ENCODE results near the gene ACSM2A. TPM values are rescaled to one million over a fixed set of nuclear protein-coding genes. Genes with fewer than 3 reads are reported as not detected.

ACSM2A gene
- total RNA-seq, 1 donor, result not detected

- no peak overlapping the region for H3K27ac ChIP-seq (ENCODE audit: low read depth, low read length)
- no peaks in the 10 kb centered on the region for H3K27me3 ChIP-seq (ENCODE audit: insufficient read depth, low read length)
- H3K4me1 ChIP-seq (ENCODE audit: insufficient read depth, low read length), result no peaks in the 10 kb centered on the region
- no peaks in the 10 kb centered on the region for H3K36me3 ChIP-seq (ENCODE audit: insufficient read depth, low read length)
- H4K20me1 ChIP-seq (ENCODE audit: insufficient read depth, low read length), result no peaks in the 10 kb centered on the region
- H3K4me2 ChIP-seq (ENCODE audit: insufficient read depth, low read length), result no peak overlapping the region
- H3K9me3 ChIP-seq (ENCODE audit: low read depth, low read length), result no peaks in the 10 kb centered on the region
- H2AFZ ChIP-seq (ENCODE audit: low read length), result no peak overlapping the region
- no peaks in the 10 kb centered on the region for H3K79me2 ChIP-seq (ENCODE audit: insufficient read depth, low read length)
- no peak for TF ChIP-seq CTCF (IDR thresholded peaks at IDR 0.05; ENCODE audit: extremely low read depth, low read depth, low read length)
- DNase-seq (ENCODE audit: insufficient read length, low spot score, missing footprints), result no peak
- H3K4me3 ChIP-seq (ENCODE audit: insufficient read depth, low read length), result no peak overlapping the region
Observed at GRCh38 chr16:20504418-20504817, 53.1 kb downstream of the ACSM2A start.

GRCh38 chr16:20507280-20507679 lies 56.0 kb downstream of the ACSM2A start:
- Histone ChIP-seq H3K4me3 (ENCODE audit: insufficient read depth, low read length) (no peak overlapping the region), H3K79me2 (ENCODE audit: insufficient read depth, low read length) (no peaks in the 10 kb centered on the region), H3K4me1 (ENCODE audit: insufficient read depth, low read length) (no peaks in the 10 kb centered on the region), H3K9me3 (ENCODE audit: low read depth, low read length) (no peaks in the 10 kb centered on the region), H3K36me3 (ENCODE audit: insufficient read depth, low read length) (no peaks in the 10 kb centered on the region), H3K4me2 (ENCODE audit: insufficient read depth, low read length) (no peak overlapping the region), H4K20me1 (ENCODE audit: insufficient read depth, low read length) (no peaks in the 10 kb centered on the region), H3K27me3 (ENCODE audit: insufficient read depth, low read length) (no peaks in the 10 kb centered on the region), H3K27ac (ENCODE audit: low read depth, low read length) (no peak overlapping the region), H2AFZ (ENCODE audit: low read length) (no peak overlapping the region)
- DNase-seq (ENCODE audit: insufficient read length, low spot score, missing footprints), result no peak
- TF ChIP-seq CTCF (IDR thresholded peaks at IDR 0.05; ENCODE audit: extremely low read depth, low read depth, low read length), result no peak

GRCh38 chr16:20510323-20510722 lies 59.0 kb downstream of the ACSM2A start:
- Histone ChIP-seq H4K20me1 (ENCODE audit: insufficient read depth, low read length) (no peaks in the 10 kb centered on the region), H3K9me3 (ENCODE audit: low read depth, low read length) (no peaks in the 10 kb centered on the region), H3K4me2 (ENCODE audit: insufficient read depth, low read length) (no peak overlapping the region), H3K36me3 (ENCODE audit: insufficient read depth, low read length) (no peaks in the 10 kb centered on the region), H2AFZ (ENCODE audit: low read length) (no peak overlapping the region), H3K4me1 (ENCODE audit: insufficient read depth, low read length) (no peaks in the 10 kb centered on the region), H3K79me2 (ENCODE audit: insufficient read depth, low read length) (no peaks in the 10 kb centered on the region), H3K27ac (ENCODE audit: low read depth, low read length) (no peak overlapping the region), H3K4me3 (ENCODE audit: insufficient read depth, low read length) (no peak overlapping the region), H3K27me3 (ENCODE audit: insufficient read depth, low read length) (no peaks in the 10 kb centered on the region)
- no peak for TF ChIP-seq CTCF (IDR thresholded peaks at IDR 0.05; ENCODE audit: extremely low read depth, low read depth, low read length)
- DNase-seq (ENCODE audit: insufficient read length, low spot score, missing footprints), result no peak

GRCh38 chr16:20515688-20516090 lies 64.4 kb downstream of the ACSM2A start:
- no peaks in the 10 kb centered on the region for H3K79me2 ChIP-seq (ENCODE audit: insufficient read depth, low read length)
- H3K4me2 ChIP-seq (ENCODE audit: insufficient read depth, low read length), result no peak overlapping the region
- no peak overlapping the region for H2AFZ ChIP-seq (ENCODE audit: low read length)
- H3K4me1 ChIP-seq (ENCODE audit: insufficient read depth, low read length), result no peaks in the 10 kb centered on the region
- no peaks in the 10 kb centered on the region for H3K36me3 ChIP-seq (ENCODE audit: insufficient read depth, low read length)
- TF ChIP-seq CTCF (IDR thresholded peaks at IDR 0.05; ENCODE audit: extremely low read depth, low read depth, low read length), result no peak
- no peak overlapping the region for H3K4me3 ChIP-seq (ENCODE audit: insufficient read depth, low read length)
- no peaks in the 10 kb centered on the region for H3K9me3 ChIP-seq (ENCODE audit: low read depth, low read length)
- H4K20me1 ChIP-seq (ENCODE audit: insufficient read depth, low read length), result no peaks in the 10 kb centered on the region
- no peak overlapping the region for H3K27ac ChIP-seq (ENCODE audit: low read depth, low read length)
- no peaks in the 10 kb centered on the region for H3K27me3 ChIP-seq (ENCODE audit: insufficient read depth, low read length)
- peak; percentile 14 for DNase-seq (ENCODE audit: insufficient read length, low spot score, missing footprints)

Data from osteoblast (primary cell).